GM10248 (cell line): Measurements from ENCODE around the gene HORMAD2.

ENCODE experiments used
- CTCF ChIA-PET: fragments of 300-600 bp; sonication (Branson Sonifier 250); formaldehyde crosslinking; extraction: SDS; loops from one replicate; lab custom pipeline; 2021; ENCODE audit warnings: antibody characterized with exemption; lab: Yijun Ruan, JAX
- POLR2A ChIA-PET: fragments of 350-650 bp; sonication (Branson Sonifier 250); formaldehyde crosslinking; extraction: SDS; loops from one replicate; lab custom pipeline; 2020; ENCODE audit warnings: antibody characterized with exemption; lab: Yijun Ruan, JAX
- DNase-seq: peaks from one replicate; pipeline ENCODE4 v3.0.0; 2012; ENCODE audit errors: extremely low spot score
- CTCF ChIP-seq: IDR thresholded peaks from 2 replicates; pipeline ENCODE4 v1.5.1; 2012; ENCODE audit warnings: mild to moderate bottlenecking, low read depth; ENCODE audit errors: extremely low read depth, missing control alignments, control extremely low read depth

The HORMAD2 gene

GRCh38 chr22:30219668-30220278 lies 139.5 kb downstream of the HORMAD2 start:
- CTCF ChIA-PET, result no interaction called here
- no peak for DNase-seq
- no peak for TF ChIP-seq CTCF
- POLR2A ChIA-PET, result no interaction called here

- ChIA-PET CTCF (no interaction called here), POLR2A (no interaction called here)
- no peak for TF ChIP-seq CTCF
- no peak for DNase-seq
Observed at GRCh38 chr22:30220338-30221012, 140.2 kb downstream of the HORMAD2 start.

GRCh38 chr22:30221121-30221992 lies 141.1 kb downstream of the HORMAD2 start:
- no peak for TF ChIP-seq CTCF
- ChIA-PET POLR2A (no interaction called here), CTCF (no interaction called here)
- DNase-seq, result peak; percentile 58

GRCh38 chr22:30222321-30222720 lies 142.1 kb downstream of the HORMAD2 start:
- ChIA-PET POLR2A (no interaction called here), CTCF (no interaction called here)
- no peak for TF ChIP-seq CTCF
- DNase-seq, result no peak

- ChIA-PET POLR2A (no interaction called here), CTCF (interaction anchor here (1.2 to 1.9 kb wide), 2 partner anchors 40 to 115 kb away, joined by 3 to 5 read pairs; no protein-coding TSS in a partner anchor)
- TF ChIP-seq CTCF, result no peak
- no peak for DNase-seq
Observed at GRCh38 chr22:30223303-30223702, 143.0 kb downstream of the HORMAD2 start.

GRCh38 chr22:30224161-30224857 lies 144.0 kb downstream of the HORMAD2 start:
- DNase-seq, result peak; percentile 62
- TF ChIP-seq CTCF, result no peak
- ChIA-PET CTCF (interaction anchor here (1.2 to 1.9 kb wide), 4 partner anchors 9 to 116 kb away, joined by 3 to 6 read pairs (median 4); no protein-coding TSS in a partner anchor), POLR2A (no interaction called here)
